AG09309 (cell line): ENCODE measurements around the gene HDAC1.
A peak's percentile ranks its signal among the peaks of the same experiment; 100 is the strongest.
"Not testable (repeated sequence)": the region's sequence is repeated elsewhere in the genome, so short reads cannot be mapped to it uniquely, and the experiment has no call there.

Experiments
- DNase-seq: peaks from one replicate; pipeline ENCODE4 v3.0.0-alpha.2; 2010; ENCODE audit warnings: low read depth
- H3K4me3 ChIP-seq: 2 replicates; pipeline ENCODE4 v1.5.1; 2011; ENCODE audit warnings: mild to moderate bottlenecking, low read depth, low read length, moderate library complexity; ENCODE audit not compliant: control insufficient read depth
- TF ChIP-seq, protein P1 (sequence below): IDR thresholded peaks from 2 replicates; pipeline ENCODE4 v1.5.1; 2011; ENCODE audit warnings: mild to moderate bottlenecking, low read depth, low read length, inconsistent platforms; ENCODE audit not compliant: insufficient read depth, control insufficient read depth; ENCODE audit errors: missing control alignments

The HDAC1 gene

DNA sequence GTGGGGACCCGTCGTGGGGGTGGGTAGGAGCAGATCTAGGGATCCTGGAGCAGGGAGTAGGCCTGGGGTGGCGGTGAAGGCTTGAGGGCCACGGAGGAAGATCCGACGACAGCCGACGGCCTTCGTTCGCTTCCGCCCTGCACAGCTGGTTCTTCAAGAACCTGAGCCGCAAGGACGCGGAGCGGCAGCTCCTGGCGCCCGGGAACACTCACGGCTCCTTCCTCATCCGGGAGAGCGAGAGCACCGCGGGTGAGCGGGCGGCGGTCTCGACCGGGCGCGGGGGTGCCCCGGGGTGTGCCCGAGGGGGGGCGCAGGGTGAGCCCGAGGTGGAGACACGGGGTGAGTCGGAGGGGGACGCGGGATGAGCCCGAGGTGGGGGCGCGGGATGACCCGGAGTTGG, 16.5 kb upstream of the HDAC1 start:
- no peak overlapping the region for H3K4me3 ChIP-seq
- TF ChIP-seq, protein P1, sequence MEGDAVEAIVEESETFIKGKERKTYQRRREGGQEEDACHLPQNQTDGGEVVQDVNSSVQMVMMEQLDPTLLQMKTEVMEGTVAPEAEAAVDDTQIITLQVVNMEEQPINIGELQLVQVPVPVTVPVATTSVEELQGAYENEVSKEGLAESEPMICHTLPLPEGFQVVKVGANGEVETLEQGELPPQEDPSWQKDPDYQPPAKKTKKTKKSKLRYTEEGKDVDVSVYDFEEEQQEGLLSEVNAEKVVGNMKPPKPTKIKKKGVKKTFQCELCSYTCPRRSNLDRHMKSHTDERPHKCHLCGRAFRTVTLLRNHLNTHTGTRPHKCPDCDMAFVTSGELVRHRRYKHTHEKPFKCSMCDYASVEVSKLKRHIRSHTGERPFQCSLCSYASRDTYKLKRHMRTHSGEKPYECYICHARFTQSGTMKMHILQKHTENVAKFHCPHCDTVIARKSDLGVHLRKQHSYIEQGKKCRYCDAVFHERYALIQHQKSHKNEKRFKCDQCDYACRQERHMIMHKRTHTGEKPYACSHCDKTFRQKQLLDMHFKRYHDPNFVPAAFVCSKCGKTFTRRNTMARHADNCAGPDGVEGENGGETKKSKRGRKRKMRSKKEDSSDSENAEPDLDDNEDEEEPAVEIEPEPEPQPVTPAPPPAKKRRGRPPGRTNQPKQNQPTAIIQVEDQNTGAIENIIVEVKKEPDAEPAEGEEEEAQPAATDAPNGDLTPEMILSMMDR: no peak
- DNase-seq: no peak

DNA sequence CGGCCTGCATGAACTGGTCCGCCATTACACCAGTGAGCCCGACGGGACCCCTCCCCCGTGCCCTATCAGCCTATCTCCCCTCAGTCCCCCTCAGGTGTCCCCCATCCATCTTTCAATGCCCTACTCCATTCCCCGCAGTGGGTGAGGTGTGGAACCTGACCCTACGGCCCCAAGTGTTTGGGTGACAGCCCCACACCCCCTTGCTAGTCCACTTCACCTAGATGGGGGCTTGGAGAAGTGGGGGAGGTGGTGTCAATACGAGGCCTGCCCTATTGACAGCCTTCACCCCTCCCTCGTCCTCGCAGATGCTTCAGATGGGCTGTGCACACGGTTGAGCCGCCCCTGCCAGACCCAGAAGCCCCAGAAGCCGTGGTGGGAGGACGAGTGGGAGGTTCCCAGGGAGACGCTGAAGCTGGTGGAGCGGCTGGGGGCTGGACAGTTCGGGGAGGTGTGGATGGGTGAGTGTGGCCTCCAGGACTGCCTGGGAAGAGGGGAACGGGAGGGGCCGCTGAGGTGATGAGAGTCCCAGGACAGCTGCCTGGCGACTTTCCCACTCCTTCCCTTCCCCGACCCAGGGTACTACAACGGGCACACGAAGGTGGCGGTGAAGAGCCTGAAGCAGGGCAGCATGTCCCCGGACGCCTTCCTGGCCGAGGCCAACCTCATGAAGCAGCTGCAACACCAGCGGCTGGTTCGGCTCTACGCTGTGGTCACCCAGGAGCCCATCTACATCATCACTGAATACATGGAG, 15.7 kb upstream of the HDAC1 start:
- TF ChIP-seq, protein P1: no peak
- no peak overlapping the region for H3K4me3 ChIP-seq
- no peak for DNase-seq

DNA sequence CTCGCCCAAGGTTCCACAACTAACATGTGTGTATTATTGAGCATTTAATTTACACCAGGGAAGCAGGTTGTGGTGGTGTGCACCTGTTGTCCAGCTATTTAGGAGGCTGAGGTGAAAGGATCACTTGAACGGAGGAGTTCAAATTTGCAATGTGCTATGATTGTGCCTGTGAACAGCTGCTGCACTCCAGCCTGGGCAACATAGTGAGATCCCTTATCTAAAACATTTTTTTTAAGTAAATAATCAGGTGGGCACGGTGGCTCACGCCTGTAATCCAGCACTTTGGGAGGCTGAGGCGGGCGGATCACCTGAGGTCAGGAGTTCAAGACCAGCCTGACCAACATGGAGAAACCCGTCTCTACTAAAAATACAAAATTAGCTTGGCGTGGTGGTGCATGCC, 7.1 kb upstream of the HDAC1 start:
- not testable (repeated sequence) for DNase-seq, H3K4me3 ChIP-seq

- no peak overlapping the region for H3K4me3 ChIP-seq
- TF ChIP-seq, protein P1: no peak
- DNase-seq: no peak
These were observed 6.2 kb upstream of the HDAC1 start for GRCh38 chr1:32285658-32286057.

- TF ChIP-seq, protein P1: no peak
- no peak overlapping the region for H3K4me3 ChIP-seq
- no peak for DNase-seq
These were observed 5.1 kb upstream of the HDAC1 start for GRCh38 chr1:32286763-32287162.

GRCh38 chr1:32289256-32289655, 2.6 kb upstream of the HDAC1 start:
- DNase-seq: no peak
- no peak overlapping the region for H3K4me3 ChIP-seq
- TF ChIP-seq, protein P1: no peak

DNA sequence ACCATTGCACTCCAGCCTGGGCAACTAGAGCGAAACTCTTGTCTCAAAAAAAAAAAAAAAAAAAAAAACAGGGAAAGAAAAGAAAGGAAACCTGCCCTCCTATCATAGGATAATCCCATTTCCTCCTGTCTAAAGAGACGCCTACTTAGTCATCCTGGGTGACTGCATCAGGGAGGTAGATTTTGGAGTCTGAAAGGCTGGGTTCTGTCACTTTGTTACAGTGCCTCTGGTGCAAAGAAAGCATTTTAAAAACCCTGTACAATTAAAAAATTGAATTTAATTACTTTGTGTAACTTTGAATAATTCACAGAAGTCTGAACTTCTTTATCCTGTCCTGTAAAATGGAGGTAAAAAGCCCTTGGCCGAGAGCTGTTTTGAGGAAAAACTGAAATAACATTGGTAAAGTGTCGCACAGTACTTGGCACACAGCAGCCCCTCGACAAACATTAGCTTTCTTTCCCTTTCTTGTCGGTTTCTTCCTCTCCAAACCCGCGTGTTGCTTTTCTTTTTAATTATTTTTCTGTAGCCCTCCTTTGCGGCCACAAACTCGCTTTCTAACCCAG, 657 bp upstream of the HDAC1 start:
- H3K4me3 ChIP-seq: peak overlapping the region; percentile 68
- no peak for DNase-seq
- TF ChIP-seq, protein P1: no peak

- not testable (repeated sequence) for H3K4me3 ChIP-seq
These were observed 6.3 kb downstream of the HDAC1 start for GRCh38 chr1:32298211-32298610.

More at GRCh38 chr1:32298211-32298610, 6.3 kb downstream of the HDAC1 start:
- not testable (repeated sequence) for DNase-seq
